Panc1 (cell line): Measurements from ENCODE around the gene TEX53. TPM values are rescaled to one million over a fixed set of nuclear protein-coding genes. Genes with fewer than 3 reads are reported as not detected.

Source experiments
- ATAC-seq: fragments of 200-7000 bp; cut with Tn5 transposase; 2 replicates; pipeline ENCODE4 v1.9.1; 2020; ENCODE audit warnings: mild to moderate bottlenecking, moderate library complexity
- BruUV-seq: library from RNA; stranded (reverse); fragments of 400-500 nt; replicated peaks from 2 replicates; lab custom pipeline; 2021; lab: Mats Ljungman, UMichigan
- CTCF ChIA-PET: fragments of 300-600 bp; sonication (Branson Sonifier 250); formaldehyde crosslinking; loops from one replicate; lab custom pipeline; 2022; ENCODE audit warnings: antibody characterized with exemption; lab: Charles Lee
- POLR2A ChIA-PET: fragments of 300-600 bp; sonication (Branson Sonifier 250); formaldehyde crosslinking; loops from one replicate; lab custom pipeline; 2022; ENCODE audit warnings: antibody characterized with exemption; lab: Charles Lee
- DNase-seq: peaks from one replicate; pipeline ENCODE4 v3.0.0-alpha.2; 2010; ENCODE audit warnings: low read depth, low spot score
- H3K27ac ChIP-seq: 2 replicates; pipeline ENCODE4 v1.5.1; 2011; ENCODE audit warnings: mild to moderate bottlenecking, low read length, inconsistent platforms
- H3K27me3 ChIP-seq: fragments of 200-500 bp; sonication (Bioruptor generic); 2 replicates; pipeline ENCODE4 v1.6.0; 2014; ENCODE audit warnings: low read length, inconsistent platforms; ENCODE audit not compliant: control insufficient read depth, insufficient read depth
- H3K36me3 ChIP-seq: fragments of 200-500 bp; sonication (Bioruptor generic); 2 replicates; pipeline ENCODE4 v1.5.1; 2014; ENCODE audit warnings: inconsistent platforms, mild to moderate bottlenecking, low read length, moderate library complexity; ENCODE audit not compliant: control insufficient read depth, insufficient read depth
- H3K4me1 ChIP-seq: 2 replicates; pipeline ENCODE4 v1.5.1; 2011; ENCODE audit warnings: inconsistent platforms, mild to moderate bottlenecking, low read length, moderate library complexity; ENCODE audit not compliant: control insufficient read depth, insufficient read depth
- H3K4me3 ChIP-seq, 2 experiments: 2 replicates each; pipeline ENCODE4 v1.5.1; 2011 to 2012; ENCODE audit warnings: low read depth in 2 of 2, low read length in 2 of 2, mild to moderate bottlenecking in 2 of 2, inconsistent platforms in 1 of 2, moderate library complexity in 1 of 2
- H3K9me3 ChIP-seq: fragments of 200-500 bp; sonication (Bioruptor generic); 2 replicates; pipeline ENCODE4 v1.5.1; 2014; ENCODE audit warnings: low read depth, mild to moderate bottlenecking, inconsistent platforms, low read length, moderate library complexity; ENCODE audit not compliant: control insufficient read depth, insufficient read depth
- CTCF ChIP-seq: fragments of 450-650 bp; IDR thresholded peaks from 2 replicates; pipeline ENCODE4 v1.5.1; 2017; ENCODE audit warnings: mild to moderate bottlenecking
- POLR2AphosphoS5 ChIP-seq: IDR thresholded peaks from 2 replicates; pipeline ENCODE4 v1.6.1; 2012; ENCODE audit warnings: mild to moderate bottlenecking, low read depth, low read length, moderate library complexity
- REST ChIP-seq, 2 experiments: IDR thresholded peaks; 2 replicates each; pipeline ENCODE4 v1.6.1; 2011 to 2012; ENCODE audit warnings: low read depth in 2 of 2, control low read depth in 1 of 2, low read length in 1 of 2, mild to moderate bottlenecking in 1 of 2, moderate library complexity in 1 of 2; ENCODE audit not compliant: insufficient read depth in 1 of 2
- SIN3A ChIP-seq: IDR thresholded peaks from 2 replicates; pipeline ENCODE4 v1.6.1; 2012; ENCODE audit warnings: low read depth, mild to moderate bottlenecking, low read length, moderate library complexity, borderline replicate concordance; ENCODE audit not compliant: insufficient read depth
- TCF7L2 ChIP-seq: IDR thresholded peaks from 2 replicates; pipeline ENCODE4 v1.6.1; 2011; ENCODE audit warnings: mild to moderate bottlenecking, low read depth, low read length, inconsistent platforms
- in situ Hi-C: cut with HindIII; loops from 2 replicates; pipeline ENCODE4 v1.10.0; 2016; ENCODE audit warnings: low sequenced_read_pairs, low pct_unique_long_range_greater_than_20kb
- intact Hi-C: fragments of 100-400 bp; cut with micrococcal nuclease; formaldehyde crosslinking; loops from one replicate; pipeline ENCODE4 v1.10.0; 2022; ENCODE audit not compliant: unreplicated experiment
- total RNA-seq: library from RNA; stranded (reverse); gene quantifications from one replicate; pipeline ENCODE4 v1.2.1, GENCODE V29; 2021; ENCODE audit not compliant: unreplicated experiment

Gene TEX53
- total RNA-seq, 1 experiment from 2014 or later = not detected

- H3K27me3 ChIP-seq = no peaks in the 10 kb centered on the region
- no peak overlapping the region for H3K4me3 ChIP-seq
- no TSS peak for BruUV-seq
- TF ChIP-seq POLR2AphosphoS5 (no peak), REST (IDR thresholded peaks at IDR 0.05; ENCODE audit: insufficient read depth in 1 of 2, low read depth in 2 of 2, low read length in 1 of 2) (no peak), TCF7L2 (no peak), CTCF (no peak), SIN3A (no peak)
- H3K27ac ChIP-seq = no peak overlapping the region
- ChIA-PET CTCF (no interaction called here), POLR2A (no interaction called here)
- no peaks in the 10 kb centered on the region for H3K36me3 ChIP-seq
- in situ Hi-C loops (no loop called here), intact Hi-C loops (no loop called here)
- no peaks in the 10 kb centered on the region for H3K4me1 ChIP-seq
- DNase-seq (no peak), ATAC-seq (no peak)
- no peaks in the 10 kb centered on the region for H3K9me3 ChIP-seq
Observed at GRCh38 chr9:114688909-114689610, 31.5 kb upstream of the TEX53 start.

GRCh38 chr9:114688379-114688778 is 30.8 kb upstream of the TEX53 start:
- DNase-seq (no peak), ATAC-seq (no peak)
- H3K4me3 ChIP-seq = no peak overlapping the region
- ChIA-PET CTCF (no interaction called here), POLR2A (no interaction called here)
- intact Hi-C loops (no loop called here), in situ Hi-C loops (no loop called here)
- no peaks in the 10 kb centered on the region for H3K4me1 ChIP-seq
- H3K27me3 ChIP-seq = no peaks in the 10 kb centered on the region
- BruUV-seq = no TSS peak
- no peak overlapping the region for H3K27ac ChIP-seq
- no peaks in the 10 kb centered on the region for H3K9me3 ChIP-seq
- TF ChIP-seq POLR2AphosphoS5 (no peak), TCF7L2 (no peak), CTCF (no peak), REST (IDR thresholded peaks at IDR 0.05; ENCODE audit: insufficient read depth in 1 of 2, low read depth in 2 of 2, low read length in 1 of 2) (no peak), SIN3A (no peak)
- H3K36me3 ChIP-seq = no peaks in the 10 kb centered on the region
